T follicular helper cell (primary cell): Measurements from ENCODE around the gene LHPP.
A peak's percentile ranks its signal among the peaks of the same experiment; 100 is the strongest.

Experiments
- DNase-seq: peaks from one replicate; pipeline ENCODE4 v3.0.0-alpha.2; 2020; ENCODE audit warnings: low read depth

The LHPP gene

GRCh38 chr10:124521429-124521871 is 59.8 kb downstream of the LHPP start:
- DNase-seq: no peak

GRCh38 chr10:124522131-124522932 is 60.7 kb downstream of the LHPP start:
- DNase-seq: no peak

GRCh38 chr10:124522933-124523871 is 61.6 kb downstream of the LHPP start:
- DNase-seq: no peak

DNA sequence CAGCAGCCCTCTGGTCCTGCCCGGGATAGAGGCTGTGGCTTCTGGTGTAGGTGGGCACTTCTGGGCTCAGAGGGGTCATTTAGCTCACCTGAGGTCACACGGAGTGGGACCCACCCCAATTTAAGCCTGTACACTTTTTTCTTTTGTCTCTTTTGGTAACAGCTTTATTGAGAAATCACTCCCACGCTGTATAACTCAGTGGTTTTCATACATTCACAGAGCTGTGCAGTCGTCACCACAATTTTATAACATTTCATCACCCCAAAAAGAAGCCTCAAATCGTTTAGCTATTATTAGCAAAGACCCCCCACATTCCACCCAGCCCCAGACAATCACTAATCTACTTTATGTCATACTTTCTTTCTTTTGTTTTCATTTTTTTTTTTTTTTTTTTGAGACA is 62.3 kb downstream of the LHPP start:
- DNase-seq: no peak

GRCh38 chr10:124524991-124525653 is 63.5 kb downstream of the LHPP start:
- no peak for DNase-seq

- no peak for DNase-seq
Measured at GRCh38 chr10:124525751-124526600, 64.4 kb downstream of the LHPP start.

DNA sequence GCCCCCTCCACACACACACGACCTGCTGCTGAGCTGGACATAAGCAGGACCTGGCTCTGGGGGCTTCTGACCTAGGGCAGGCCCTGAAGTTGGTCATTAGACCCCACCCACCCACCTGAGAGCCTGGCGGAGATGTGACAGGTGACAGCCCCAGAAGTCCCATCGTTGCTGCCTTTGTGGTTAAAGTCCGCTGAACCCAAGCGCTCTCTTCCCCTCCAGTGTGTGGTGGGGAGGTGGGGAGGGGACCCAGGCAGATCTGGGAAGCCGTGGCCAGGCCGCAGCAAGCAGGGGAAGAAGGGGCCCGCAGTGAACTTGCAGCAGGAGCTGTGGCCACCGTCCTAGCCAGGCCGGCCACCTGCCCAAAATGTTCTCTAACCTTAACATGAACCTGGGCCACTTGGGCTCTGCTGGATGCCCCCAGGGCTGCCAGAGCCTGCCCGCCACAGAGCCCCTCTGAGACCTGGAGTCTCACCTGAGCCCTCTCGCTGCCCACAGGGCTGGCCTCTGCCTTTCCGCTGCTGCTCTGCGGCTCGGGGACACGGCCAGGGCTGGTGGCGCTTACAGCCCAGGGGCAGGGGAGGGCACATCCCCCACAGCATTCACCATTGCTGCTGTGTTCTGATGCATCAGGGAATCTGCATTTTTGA is 65.1 kb downstream of the LHPP start:
- DNase-seq: no peak

- DNase-seq: no peak
Measured at GRCh38 chr10:124527874-124528395, 66.3 kb downstream of the LHPP start.

DNA sequence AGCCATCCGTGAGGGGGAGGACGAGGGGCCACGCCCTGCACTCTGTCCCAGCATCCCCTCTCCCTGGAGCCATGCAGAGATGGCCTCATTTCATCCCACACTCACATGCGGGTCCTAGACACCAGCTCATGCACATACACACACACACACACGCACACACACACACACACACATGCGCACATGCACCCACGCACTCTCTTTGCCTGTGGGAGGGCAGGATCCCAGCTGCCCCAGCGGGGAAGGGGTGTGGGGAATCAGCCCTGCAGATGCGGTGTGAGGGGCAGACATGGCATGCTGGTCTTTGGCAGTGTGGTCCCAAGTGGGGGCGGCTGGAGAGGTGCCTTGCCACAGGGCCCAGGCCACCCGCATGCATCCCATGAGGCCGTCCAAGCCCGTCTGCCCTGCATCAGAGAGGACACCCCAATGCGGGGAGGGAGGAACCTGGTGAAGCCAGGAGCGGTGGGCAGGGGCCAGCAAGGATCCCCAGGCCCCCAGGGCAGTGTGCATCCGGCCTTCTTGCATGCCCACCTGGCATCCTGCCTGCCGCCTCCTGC is 68.1 kb downstream of the LHPP start:
- no peak for DNase-seq

DNA sequence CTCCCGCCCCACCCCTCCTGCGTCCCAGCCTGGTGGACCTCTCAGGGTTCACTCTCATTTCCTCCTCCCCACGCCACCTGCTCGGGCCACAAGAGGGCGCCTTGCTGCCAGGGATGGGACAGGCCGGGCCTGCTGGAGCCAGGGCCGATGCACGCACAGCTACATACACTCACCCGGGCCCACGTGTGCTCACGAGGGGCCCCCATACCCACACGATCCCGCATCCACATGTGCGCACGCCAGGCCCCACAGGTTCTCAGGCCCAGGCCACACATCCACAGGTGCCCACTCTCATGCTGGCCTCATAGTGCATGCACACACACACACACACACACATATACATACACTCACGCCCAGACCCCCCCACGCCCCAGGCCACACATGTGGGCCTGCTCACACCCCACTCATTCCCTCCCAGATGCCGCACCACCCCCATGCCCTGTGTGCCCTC is 68.6 kb downstream of the LHPP start:
- peak; percentile 78 for DNase-seq

GRCh38 chr10:124530816-124531215 is 69.2 kb downstream of the LHPP start:
- DNase-seq: no peak

DNA sequence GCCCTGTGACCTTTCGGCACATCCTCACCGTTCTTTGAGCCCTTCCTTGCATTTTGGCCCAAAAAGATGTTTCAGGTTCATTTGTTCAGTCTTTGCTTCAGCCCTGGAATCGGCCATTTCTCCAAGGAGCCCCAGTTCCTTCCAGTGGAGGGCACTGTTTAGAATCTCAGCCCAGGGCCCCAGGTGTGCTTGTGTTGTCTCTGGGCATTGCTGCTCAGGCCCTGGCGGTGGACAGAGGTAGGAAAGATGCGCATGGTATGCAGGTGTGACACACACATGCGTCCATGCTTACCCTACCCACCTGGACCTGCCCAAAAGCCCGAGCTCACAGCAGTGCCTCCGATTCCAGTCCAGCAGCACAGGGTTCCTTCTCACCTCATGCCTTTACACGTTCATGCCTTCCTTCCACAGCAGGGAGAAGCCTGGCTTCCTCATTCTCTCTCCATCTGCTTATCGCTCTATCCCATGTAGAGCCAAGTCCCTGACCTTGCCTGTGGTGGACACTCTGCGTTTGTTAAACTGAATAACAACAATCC is 70.6 kb downstream of the LHPP start:
- DNase-seq: no peak

GRCh38 chr10:124532788-124533187 is 71.2 kb downstream of the LHPP start:
- no peak for DNase-seq

DNA sequence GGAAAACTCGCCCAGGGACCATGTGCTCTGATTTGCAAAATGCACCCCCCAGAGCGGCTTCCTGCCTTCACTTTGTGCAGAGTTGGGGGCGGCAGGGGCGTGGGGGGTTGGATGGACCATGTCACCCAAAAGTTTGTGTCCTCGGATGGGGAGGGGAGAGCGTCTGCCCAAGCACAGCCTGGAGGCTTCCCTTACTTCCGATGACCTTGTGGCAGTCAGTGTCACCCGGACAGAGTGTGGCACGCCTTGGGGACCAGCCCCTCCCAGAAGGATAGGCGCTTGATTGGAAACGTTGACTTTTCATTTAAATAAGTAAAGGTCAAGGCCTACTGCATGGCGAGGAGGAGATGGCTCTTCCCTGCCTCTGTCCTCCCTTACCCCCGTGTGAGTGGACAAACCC is 71.6 kb downstream of the LHPP start:
- DNase-seq: no peak

DNA sequence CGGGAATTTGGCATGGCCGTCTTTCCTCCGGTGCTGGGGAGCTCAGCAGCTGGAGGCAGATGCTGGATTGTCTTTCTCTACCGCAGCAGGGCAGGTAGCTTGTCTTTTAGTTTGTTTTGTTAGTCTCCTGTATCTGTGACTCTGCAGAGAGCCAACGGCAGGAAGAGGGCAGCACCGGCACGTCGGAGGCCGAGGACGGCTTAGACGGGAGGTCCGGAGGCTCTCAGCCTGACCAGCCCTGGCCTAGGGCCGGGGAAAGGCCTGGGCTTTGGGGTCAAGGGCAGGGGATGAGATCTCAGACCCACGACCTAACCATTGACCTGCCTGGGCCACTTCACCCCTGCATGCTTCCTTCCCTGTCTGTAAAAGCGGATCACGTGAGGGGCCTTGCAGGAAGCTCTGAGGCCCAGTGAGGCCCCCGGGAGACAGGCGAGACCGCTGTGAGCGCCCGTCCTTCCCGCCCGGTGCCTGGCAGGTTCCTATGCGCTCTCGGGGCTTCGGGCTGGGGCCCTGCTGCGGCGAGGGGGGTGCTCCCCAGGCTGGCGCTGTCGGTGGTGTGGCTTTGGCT is 72.7 kb downstream of the LHPP start:
- no peak for DNase-seq

GRCh38 chr10:124534826-124535601 is 73.4 kb downstream of the LHPP start:
- DNase-seq: no peak

- no peak for DNase-seq
Measured at GRCh38 chr10:124535731-124536495, 74.3 kb downstream of the LHPP start.

- no peak for DNase-seq
Measured at GRCh38 chr10:124536496-124537050, 75.0 kb downstream of the LHPP start.
